Ascending aorta (tissue), 2 donors: ENCODE data around the gene RRM2. TPM values are rescaled to one million over a fixed set of nuclear protein-coding genes. Genes with fewer than 3 reads are reported as not detected.

ENCODE experiments used
- DNase-seq, 2 donors: peaks; one replicate each; pipeline ENCODE4 v3.0.0-alpha.2; 2019; ENCODE audit warnings: low spot score in 2 of 2
- H3K27ac ChIP-seq, 2 donors: fragments of 200-600 bp; sonication (generic); one replicate each; pipeline ENCODE4 v1.5.1; 2016 to 2017; ENCODE audit warnings: mild to moderate bottlenecking in 1 of 2
- H3K27me3 ChIP-seq: fragments of 200-600 bp; sonication (generic); one replicate; pipeline ENCODE4 v1.5.1; 2017
- H3K36me3 ChIP-seq, 2 donors: fragments of 200-600 bp; sonication (generic); one replicate each; pipeline ENCODE4 v1.5.1; 2016
- H3K4me1 ChIP-seq, 2 donors: fragments of 200-600 bp; sonication (generic); one replicate each; pipeline ENCODE4 v1.5.1; 2016 to 2017; ENCODE audit warnings: mild to moderate bottlenecking in 1 of 2
- H3K4me3 ChIP-seq, 2 donors: fragments of 200-600 bp; sonication (generic); one replicate each; pipeline ENCODE4 v1.5.1; 2016 to 2017; ENCODE audit warnings: mild to moderate bottlenecking in 1 of 2
- H3K9me3 ChIP-seq, 2 donors: fragments of 200-600 bp; sonication (generic); one replicate each; pipeline ENCODE4 v1.5.1; 2016
- CTCF ChIP-seq, 3 experiments: fragments of 200-600 bp in 2 of 3; fragments of 450-650 bp in 1 of 3; sonication (generic) in 2 of 3; IDR thresholded peaks; one replicate each; pipeline ENCODE4 v1.5.1; 2016 to 2019; ENCODE audit warnings: antibody characterized with exemption in 3 of 3, mild to moderate bottlenecking in 1 of 3, moderate library complexity in 1 of 3
- intact Hi-C: fragments of 100-400 bp; cut with DNase I; formaldehyde crosslinking; loops from one replicate; pipeline ENCODE4 v1.15.1; 2023
- total RNA-seq: library from RNA; depleted of rRNA; stranded (reverse); fragments of >200 nt; gene quantifications from one replicate; pipeline ENCODE4 v1.1.0, GENCODE V29; 2016

The RRM2 gene
- total RNA-seq, 1 donor from 2014 or later = not detected

- Histone ChIP-seq H3K4me1 (no peaks in the 10 kb centered on the region), H3K9me3 (no peaks in the 10 kb centered on the region), H3K4me3 (no peak overlapping the region), H3K27ac (no peak overlapping the region), H3K36me3 (no peaks in the 10 kb centered on the region), H3K27me3 (no peaks in the 10 kb centered on the region)
- intact Hi-C loops = no loop called here
- DNase-seq = no peak
- no peak for TF ChIP-seq CTCF (IDR thresholded peaks at IDR 0.05)
Observed at GRCh38 chr2:10173258-10174005, 50.9 kb downstream of the RRM2 start.

GRCh38 chr2:10174173-10174572 is 51.6 kb downstream of the RRM2 start:
- TF ChIP-seq CTCF (IDR thresholded peaks at IDR 0.05) = no peak
- Histone ChIP-seq H3K4me3 (no peak overlapping the region), H3K27ac (no peak overlapping the region), H3K36me3 (no peaks in the 10 kb centered on the region), H3K27me3 (no peaks in the 10 kb centered on the region), H3K4me1 (no peaks in the 10 kb centered on the region), H3K9me3 (no peaks in the 10 kb centered on the region)
- no peak for DNase-seq
- intact Hi-C loops = no loop called here

GRCh38 chr2:10175441-10175840 is 52.9 kb downstream of the RRM2 start:
- Histone ChIP-seq H3K4me1 (no peaks in the 10 kb centered on the region), H3K27ac (no peak overlapping the region), H3K4me3 (no peak overlapping the region), H3K36me3 (no peaks in the 10 kb centered on the region), H3K9me3 (no peaks in the 10 kb centered on the region), H3K27me3 (no peaks in the 10 kb centered on the region)
- no peak for DNase-seq
- intact Hi-C loops = no loop called here
- no peak for TF ChIP-seq CTCF (IDR thresholded peaks at IDR 0.05)

GRCh38 chr2:10178751-10179150 is 56.2 kb downstream of the RRM2 start:
- Histone ChIP-seq H3K36me3 (no peaks in the 10 kb centered on the region), H3K27me3 (no peaks in the 10 kb centered on the region), H3K4me1 (no peaks in the 10 kb centered on the region), H3K9me3 (peaks cover 0 to 3% of the 10 kb centered on the region in 2 donors), H3K4me3 (no peak overlapping the region), H3K27ac (no peak overlapping the region)
- intact Hi-C loops = no loop called here
- TF ChIP-seq CTCF (IDR thresholded peaks at IDR 0.05) = no peak
- DNase-seq = no peak

- no peaks in the 10 kb centered on the region for H3K27me3 ChIP-seq
- intact Hi-C loops = no loop called here
- H3K27ac ChIP-seq = no peak overlapping the region
- peaks cover 0 to 3% of the 10 kb centered on the region in 2 donors for H3K9me3 ChIP-seq
- no peak for DNase-seq
- H3K4me3 ChIP-seq = no peak overlapping the region
- TF ChIP-seq CTCF (IDR thresholded peaks at IDR 0.05) = no peak
- no peaks in the 10 kb centered on the region for H3K36me3 ChIP-seq
- no peaks in the 10 kb centered on the region for H3K4me1 ChIP-seq
Observed at GRCh38 chr2:10179422-10179821, 56.9 kb downstream of the RRM2 start.
